Upper lobe of left lung (tissue), 4 donors: ENCODE results near the gene ZIC4.

ENCODE experiments used
- POLR2A ChIP-seq, 4 donors: fragments of 450-650 bp; IDR thresholded peaks; one replicate each; pipeline ENCODE4 v1.5.1; 2016 to 2017; ENCODE audit warnings: antibody characterized with exemption in 4 of 4, mild to moderate bottlenecking in 2 of 4
- POLR2AphosphoS5 ChIP-seq, 2 donors: sonication (generic); formaldehyde crosslinking; IDR thresholded peaks; one replicate each; pipeline ENCODE4 v1.5.1; 2017; ENCODE audit warnings: antibody characterized with exemption in 2 of 2

- TF ChIP-seq POLR2A (IDR thresholded peaks at IDR 0.05) (no peak), POLR2AphosphoS5 (IDR thresholded peaks at IDR 0.05) (no peak)
Measured at GRCh38 chr3:147414390-147415138, 8.2 kb upstream of the ZIC4 start.
